GM21737 (cell line): ENCODE data around the gene GPHN.
"Not testable (repeated sequence)": the region's sequence is repeated elsewhere in the genome, so short reads cannot be mapped to it uniquely, and the experiment has no call there.

ENCODE experiments used
- ATAC-seq: cut with Tn5 transposase; IDR thresholded peaks from one replicate; pipeline ENCODE4 v1.9.1; 2021; ENCODE audit warnings: mild to moderate bottlenecking, moderate library complexity; ENCODE audit not compliant: unreplicated experiment

The GPHN gene

DNA sequence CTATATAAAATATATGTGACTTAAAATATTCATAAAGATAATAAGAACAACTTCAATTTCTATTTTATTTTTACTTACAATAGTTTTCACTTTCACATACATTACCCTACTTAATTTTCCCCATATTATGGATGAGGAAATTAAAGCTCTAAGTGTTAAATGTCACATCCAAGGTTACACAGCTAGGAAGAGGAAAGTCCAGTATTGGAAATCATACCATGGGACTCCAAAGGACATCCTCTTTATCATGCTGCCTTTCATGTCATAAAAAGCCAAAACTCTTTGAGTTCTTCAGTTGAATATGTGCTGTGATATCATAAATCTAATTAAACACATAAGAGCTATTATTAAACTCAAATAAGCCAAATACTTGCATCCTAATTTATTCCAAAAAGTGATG is 508.9 kb downstream of the GPHN start:
- no peak for ATAC-seq

DNA sequence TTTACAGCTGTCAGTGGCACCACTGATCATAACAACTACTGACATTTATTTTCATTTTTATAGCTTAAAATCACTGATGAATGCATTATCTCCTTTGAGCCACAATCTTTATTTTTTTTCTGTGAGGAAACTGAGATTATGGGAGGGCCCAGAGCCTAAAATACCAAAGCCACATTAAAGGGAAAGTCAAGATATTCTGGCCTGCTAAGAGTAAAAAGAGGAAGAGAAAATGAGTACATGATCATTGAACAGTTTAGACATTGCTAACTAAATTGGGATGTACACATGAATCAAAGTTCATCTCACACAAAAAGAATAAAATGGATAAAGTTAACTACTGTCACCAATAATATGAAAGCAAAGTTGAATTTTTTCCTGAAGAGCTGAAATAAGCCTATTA is 510.8 kb downstream of the GPHN start:
- ATAC-seq = no peak

DNA sequence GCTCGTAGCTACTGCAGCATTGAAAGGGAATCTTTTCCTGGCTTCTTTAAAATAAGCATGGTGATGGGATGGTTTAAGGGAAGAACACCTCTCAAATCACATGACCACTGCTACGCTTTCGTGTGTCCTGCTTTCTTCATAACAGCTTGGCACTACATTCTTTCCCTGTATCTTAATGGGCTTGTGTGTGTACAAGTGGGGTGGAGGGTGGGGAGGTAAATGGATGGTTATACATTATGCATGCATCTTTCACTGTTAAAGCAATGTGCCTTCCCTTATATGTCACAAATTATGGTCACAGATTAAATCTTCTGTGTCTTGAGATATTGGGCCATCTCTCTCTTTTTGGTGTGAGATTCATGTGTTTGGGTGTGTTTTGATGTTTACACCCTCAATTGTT is 511.8 kb downstream of the GPHN start:
- no peak for ATAC-seq

DNA sequence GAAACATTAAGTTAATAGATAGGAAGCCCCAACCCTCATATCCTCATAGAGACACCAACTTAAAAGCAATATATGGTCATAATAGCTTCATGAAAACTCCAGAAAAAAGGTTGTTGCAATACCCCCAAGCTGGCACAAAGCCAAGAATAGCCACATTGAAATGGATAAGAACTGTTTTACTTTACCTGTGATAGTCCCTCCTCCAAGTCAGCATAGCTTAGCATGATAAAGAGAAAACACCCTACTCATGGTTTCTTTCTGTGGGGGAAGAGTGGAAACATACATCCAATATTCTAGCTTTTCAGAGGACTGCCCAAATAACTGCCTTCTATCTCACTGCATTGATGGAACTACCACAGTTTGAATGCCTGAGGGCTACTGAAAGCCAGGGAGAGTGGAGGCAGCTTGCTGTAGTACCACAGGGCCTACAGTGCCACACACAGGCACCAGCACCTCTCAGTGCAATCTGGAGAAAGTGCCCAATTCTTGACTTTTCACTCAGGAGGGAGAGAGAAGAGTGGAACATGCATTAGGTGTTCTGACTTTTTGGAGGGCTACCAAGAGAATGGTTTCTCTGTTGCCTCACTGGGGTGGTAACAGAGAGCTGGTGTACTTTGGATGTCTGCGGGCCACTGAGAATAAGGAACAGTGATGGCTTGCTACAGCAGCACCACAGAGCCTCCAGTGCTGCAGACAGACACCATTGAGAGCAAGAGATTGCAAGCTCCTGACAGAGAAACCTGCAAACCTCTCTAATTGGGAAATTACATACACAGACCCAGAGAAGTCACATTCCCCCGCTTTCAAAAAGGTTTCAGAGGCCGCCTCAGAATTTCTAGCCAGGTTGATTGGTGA is 524.2 kb downstream of the GPHN start:
- ATAC-seq = no peak

DNA sequence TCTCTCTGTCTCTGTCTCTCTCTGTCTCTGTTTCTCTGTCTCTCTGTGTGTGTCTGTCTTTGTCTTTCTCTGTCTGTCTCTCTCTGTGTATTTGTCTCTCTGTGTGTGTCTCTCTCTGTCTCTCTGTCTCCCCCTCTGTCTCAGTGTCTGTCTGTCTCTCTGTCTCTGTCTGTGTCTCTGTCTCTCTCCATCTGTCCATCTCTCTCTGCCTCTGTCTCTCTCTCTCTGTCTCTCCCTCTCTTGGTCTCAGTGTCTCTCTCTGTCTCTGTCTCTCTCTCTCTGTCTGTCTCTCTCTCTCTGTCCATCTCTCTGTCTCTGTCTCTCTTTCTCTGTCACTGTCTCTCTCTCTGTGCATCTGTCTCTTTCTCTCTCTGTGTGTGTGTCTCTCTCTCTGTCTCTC is 537.5 kb downstream of the GPHN start:
- no peak for ATAC-seq

DNA sequence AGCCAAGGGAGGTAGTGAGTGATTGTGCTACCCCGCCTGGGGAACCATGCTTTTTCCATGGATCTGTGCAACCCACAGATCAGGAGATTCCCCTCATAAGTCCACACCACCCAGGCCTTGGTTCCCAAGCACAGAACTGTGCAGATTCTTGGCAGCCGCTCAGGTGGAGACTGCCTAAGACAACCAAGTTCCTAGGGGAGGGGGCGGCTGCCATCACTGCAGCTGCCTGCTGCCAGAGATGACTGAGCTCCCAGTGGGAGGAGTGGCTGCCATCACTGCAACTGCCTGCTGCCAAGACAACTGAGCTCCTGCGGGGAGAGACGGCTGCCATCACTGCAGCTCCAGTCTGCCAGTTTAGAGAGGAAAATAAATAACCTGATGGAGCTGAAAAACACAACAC is 542.9 kb downstream of the GPHN start:
- no peak for ATAC-seq

DNA sequence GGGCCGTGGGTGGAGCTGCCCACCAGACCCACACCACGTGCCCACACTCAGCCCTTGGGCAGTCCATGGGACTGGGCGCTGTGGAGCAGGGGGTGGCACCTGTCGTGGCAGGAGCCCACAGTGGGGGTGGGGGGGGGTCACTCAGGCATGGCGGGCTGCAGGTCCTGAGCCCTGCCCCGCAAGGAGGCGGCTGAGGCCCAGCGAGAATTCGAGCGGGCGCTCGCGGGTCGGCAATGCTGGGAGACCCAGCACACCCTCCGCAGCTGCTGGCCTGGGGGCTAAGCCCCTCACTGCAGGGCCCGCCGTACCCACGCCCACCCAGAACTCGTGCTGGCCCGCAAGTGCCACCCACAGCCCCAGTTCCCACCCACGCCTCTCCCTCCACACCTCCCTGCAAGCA is 548.7 kb downstream of the GPHN start:
- no peak for ATAC-seq

DNA sequence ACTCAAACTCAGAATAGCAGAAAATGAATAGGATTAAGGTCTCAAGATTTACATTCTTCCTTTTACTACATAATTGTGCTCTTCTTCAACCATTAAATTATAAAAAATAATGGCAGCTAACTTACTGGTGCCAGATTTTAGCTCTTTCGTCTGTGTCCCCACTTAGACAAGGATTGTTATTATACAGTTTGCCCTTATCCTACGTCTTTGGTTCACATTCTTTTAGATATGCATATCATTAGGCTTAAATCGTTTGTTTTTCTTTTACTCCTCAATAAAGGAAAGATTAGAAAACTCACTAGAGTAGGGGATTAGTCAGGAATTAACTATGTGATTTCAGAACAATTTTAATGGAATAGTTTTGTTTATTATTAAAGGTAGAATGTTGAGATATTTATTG is 551.6 kb downstream of the GPHN start:
- ATAC-seq = no peak

DNA sequence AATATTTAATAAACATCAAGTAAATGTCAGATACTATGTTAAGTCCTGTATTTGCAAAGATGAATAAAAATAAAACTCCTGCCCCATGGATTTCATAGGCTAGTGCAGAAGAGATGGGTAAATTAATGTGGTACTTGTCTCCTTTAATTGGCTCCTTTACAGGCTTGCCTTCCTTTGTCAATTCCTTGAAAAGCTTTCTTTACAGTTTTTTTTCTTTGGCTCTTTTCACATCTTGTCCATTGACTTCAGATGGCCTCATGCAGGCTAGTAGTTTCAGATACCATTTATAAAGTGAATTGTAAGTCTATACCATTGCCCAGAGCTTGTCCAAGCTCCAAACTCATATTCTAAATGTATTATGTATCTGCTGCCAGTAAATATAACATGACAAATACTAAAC is 552.6 kb downstream of the GPHN start:
- no peak for ATAC-seq

DNA sequence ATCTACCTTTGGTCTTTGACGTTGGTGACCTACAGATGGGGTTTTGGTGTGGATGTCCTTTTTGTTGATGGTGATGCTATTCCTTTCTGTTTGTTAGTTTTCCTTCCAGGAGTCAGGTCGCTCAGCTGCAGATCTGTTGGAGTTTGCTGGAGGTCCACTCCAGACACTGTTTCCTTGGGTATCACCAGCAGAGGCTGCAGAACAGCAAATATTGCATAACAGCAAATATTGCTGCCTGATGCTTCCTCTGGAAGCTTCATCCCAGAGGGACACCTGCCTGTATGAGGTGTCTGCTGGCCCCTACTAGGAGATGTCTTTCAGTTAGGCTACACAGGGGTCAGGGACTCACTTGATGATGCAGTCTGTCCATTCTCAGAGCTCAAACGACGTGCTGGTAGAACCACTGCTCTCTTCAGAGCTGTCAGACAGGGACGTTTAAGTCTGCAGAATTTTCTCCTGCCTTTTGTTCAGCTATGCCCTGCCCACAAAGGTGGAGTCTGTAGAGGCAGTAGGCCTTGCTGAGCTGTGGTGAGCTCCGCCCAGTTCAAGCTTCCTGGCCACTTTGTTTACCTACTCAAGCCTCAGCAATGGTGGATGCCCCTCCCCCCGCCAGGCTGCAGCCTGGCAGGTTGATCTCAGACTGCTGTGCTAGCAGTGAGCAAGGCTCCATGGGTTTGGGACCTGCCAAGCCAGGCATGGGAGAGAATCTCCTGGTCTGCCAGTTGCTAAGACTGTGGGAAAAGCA is 559.3 kb downstream of the GPHN start:
- not testable (repeated sequence) for ATAC-seq

DNA sequence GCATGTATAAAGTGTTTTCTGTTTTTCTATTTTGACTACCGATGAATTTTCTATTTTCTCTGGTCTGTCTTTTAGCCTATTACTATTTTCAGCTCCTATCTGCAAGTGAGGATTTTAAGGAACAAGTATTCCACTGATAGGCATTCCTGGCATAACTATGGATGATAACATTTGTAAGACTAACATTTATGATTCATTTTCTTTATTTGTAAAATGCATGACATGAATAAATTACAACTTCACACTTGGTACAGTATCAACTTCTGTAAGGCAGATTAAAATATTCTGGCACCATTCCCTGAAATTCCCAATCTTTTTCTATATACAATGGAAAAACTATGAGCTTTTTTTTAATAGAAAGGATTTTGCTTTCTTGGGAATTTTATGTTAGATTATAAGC is 560.3 kb downstream of the GPHN start:
- no peak for ATAC-seq

DNA sequence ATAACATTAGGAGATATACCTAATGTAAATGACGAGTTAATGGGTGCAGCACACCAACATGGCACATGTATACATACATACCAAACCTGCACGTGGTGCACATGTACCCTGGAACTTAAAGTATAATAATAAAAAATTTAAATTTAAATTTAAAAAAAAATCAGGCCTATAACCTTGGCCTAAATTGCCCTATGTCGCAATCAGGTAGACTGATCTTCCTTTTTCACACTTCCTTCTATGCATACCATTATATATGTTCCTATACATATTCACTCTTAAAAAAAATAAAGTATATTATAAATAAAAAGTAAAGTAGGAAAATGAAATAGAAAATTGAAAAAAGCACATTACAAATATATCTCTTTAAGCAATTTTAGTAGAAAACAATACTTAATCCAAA is 563.6 kb downstream of the GPHN start:
- no peak for ATAC-seq

DNA sequence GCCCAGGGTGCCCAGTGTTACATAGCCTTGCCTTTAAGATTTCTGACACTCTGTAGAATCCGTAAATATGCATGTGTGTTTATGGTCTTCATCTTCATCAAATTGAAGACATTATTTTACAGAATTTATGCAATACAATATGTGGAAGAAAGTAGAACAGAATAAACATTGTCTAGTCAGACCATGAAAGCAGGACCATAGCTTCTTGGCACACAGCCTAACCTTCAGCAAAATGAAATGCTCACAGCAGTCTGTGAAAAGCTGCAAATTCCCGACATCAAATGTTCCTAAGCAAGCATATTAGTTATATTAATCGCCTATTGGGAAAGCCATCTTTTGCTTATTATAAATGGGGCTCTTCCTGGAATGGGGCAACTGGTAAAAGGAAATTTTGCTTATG is 570.0 kb downstream of the GPHN start:
- ATAC-seq = no peak

DNA sequence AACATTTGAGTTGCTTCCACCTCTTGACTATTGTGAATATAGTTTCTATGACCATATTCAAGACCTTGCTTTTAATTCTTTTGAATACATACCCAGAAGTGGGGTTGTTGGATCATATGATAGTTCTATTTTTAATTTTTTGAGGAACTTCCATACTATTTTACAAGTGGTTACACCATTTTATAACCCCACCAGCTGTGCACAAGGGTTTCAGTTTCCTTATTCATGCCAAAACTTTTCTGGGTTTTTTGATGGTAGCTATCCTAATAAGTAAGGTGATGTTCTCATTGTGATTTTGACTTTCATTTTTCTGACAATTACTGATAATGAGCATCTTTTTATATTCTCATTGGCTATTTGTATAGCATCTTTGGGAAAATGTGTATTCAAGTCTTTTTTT is 571.9 kb downstream of the GPHN start:
- no peak for ATAC-seq

DNA sequence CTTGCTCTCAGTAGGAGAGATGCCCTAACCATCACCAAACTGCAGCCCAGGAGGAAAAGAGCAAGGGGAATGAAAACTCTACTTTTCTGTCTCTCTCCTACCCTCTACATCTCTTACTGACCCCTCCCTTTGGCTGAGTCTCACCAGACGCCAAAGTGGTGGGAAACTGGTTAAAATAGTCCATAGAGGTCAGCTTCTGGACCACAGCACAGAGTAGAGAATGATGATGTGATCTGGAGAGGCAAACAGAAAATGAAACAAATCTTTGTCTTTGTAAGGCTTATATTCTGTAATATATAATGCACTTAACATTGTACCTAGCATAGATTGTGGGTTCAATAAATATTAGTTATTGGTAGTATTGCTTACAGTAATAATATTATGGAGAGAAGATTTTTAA is 600.3 kb downstream of the GPHN start:
- ATAC-seq = no peak

DNA sequence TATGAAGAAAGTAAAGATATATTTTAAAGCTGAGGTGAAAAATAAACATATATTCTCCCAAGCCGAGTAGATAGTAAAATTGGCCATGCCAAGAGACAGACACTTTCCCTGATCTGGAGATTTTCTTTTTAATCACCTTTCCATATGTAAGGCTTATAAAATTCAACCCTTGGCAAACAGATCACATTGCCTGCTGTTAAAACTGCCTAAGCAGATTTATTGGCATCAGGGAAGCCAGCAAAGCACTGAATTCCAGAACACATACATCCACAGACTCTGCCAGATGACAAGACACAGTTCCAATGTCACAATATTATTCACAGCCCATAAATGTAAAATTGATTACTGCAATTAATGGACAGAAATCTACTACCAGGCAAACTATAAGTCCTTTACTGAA is 603.1 kb downstream of the GPHN start:
- ATAC-seq = no peak

DNA sequence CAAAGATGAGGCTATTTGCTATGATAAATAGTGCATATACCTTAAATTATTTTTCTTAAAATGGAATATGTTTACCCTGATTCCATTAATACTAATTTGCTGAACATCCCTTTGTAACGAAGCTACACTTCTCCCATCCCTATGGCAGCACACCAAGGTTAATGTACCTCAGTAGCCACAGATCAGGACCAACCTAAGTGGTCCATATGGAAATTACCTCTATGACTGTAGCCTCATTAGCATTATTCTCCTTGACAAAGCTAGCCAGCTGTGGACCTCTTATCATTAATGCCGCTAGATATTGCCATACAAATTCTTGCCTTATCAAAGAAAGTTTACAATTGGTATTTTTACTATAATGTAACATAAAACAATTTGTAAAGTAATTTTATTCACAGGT is 604.4 kb downstream of the GPHN start:
- no peak for ATAC-seq

DNA sequence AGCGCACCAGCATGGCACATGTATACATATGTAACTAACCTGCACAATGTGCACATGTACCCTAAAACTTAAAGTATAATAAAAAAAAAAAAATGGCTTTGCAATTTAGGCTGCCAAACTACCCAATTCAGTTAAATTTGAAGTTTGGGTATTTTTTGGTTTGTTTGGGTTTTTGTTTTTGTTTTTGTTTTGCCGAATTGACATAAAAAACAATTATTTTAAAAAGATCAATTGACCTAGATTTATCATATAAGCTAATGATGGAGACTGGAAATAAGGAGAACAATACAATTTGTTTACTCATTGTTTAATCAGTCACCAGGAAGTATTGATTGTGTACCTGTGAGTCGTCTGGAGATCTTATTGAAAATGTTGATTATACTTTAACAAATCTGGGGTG is 619.2 kb downstream of the GPHN start:
- ATAC-seq = no peak

DNA sequence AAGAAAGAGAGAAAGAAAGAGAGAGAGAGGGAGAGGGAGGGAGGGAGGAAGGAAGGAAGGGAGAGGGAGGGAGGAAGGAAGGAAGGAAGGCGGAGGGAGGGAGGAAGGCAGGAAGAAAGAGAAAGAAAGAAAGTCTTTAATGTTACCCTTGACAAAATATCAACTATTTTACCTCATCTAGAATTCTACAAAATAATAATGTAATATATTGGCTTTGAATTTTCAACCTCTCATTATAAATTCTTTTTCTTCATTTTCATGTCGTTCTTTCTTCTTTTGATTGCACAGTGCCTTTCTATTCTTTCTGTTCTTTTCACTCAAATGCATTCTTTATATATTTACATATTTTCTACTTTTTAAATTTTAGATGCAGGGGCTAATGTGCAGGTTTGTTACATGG is 621.8 kb downstream of the GPHN start:
- ATAC-seq = no peak

DNA sequence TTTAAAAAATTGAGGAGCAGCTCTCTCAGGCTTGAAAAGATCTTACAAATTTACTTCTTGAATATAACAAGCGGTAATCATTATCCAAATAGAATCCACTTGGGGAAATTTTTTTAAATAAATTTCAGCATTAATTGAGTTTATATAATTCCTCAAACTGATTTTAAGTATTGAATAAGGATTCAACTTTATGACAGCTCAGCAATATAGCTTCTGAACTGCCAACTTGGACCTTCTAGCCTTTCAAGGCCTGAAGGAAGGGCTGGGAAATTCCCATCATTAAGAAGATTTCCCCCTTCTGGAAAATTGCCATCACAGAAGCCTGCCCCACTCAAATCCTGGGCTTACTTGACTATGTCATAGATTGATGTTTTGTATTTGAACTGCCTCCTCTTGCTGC is 623.7 kb downstream of the GPHN start:
- ATAC-seq = no peak

DNA sequence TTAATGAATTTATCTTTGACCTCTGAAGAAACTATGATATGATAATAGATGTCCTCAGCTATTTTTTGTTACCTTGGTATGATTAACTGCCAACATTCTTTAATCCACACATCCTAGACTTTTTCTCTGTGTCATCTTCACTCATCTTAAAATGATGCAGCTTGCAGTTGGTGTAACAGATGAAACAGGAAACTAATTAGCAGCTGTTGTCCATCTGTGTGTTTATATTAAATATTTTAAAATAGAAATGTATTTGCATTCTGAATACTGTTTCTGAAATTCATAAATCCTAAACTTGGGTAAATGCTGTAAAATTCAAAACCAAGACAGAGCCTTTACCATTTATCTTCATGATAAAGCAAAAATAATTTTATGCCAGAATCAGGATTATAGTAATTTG is 625.2 kb downstream of the GPHN start:
- no peak for ATAC-seq

DNA sequence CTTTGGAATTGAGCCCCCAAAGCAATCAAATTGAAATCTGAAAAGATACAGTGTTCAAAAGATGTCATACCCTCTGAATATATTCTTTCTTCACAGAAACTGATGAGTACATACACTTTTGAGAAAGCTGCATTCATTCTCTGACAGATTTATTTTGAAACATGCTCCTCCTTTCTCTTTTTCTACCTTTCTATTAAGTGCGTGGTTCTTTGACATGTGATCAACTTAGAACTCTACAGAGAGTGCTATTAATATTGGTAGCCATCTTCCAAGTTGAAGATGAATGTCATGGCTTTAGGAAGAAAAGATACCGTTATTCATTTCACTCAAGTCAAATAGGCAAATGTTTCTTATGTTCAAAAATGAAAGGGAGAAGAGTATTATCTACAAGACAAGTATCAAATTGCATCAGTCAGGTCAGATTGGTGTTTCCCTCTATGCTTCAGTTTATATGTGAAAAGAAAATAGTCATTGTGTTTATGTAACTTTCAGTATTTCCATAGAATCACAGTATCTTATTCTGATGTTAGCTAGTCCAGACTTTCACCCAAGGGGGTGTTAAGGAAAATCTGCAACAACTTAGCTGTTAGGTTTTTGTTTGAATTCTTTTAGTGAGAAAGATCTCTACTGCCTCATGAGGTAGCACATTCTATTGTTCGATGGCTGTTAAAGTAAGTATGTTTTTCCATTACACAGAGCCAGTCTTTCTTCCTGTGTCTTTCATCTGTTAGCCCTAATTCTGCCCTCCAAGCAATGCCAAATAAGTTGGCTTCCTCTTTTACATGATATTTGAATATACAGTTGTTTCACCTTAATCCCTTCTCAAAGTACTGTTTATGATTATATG is 625.9 kb downstream of the GPHN start:
- no peak for ATAC-seq
